NCI-H2081 (cell line): Measurements from ENCODE around the gene EPM2A.
"Not testable (repeated sequence)": the region's sequence is repeated elsewhere in the genome, so short reads cannot be mapped to it uniquely, and the experiment has no call there.

ENCODE experiments used
- DNase-seq, 2 experiments: peaks; one replicate each; lab custom pipeline; 2025; lab: John Stamatoyannopoulos, UW

EPM2A gene

DNA sequence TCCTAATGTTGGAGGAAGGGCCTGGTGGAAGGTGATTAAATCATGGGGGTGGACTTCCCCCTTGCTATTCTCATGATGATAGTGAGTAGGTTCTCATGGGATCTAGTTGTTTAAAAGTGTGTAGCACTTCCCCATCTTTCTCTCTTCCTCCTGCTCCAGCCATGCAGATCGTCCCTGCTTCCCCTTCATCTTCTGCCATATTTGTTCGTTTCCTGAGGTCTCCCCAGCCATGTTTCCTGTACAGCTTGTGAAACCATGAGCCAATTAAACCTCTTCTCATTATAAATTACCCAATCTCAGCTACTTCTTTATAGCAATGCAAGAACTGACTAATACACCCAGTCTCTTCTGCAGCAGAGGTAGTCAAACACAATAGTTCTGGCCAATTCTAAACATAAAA lies 5.4 kb downstream of the EPM2A start:
- no peak for DNase-seq

DNA sequence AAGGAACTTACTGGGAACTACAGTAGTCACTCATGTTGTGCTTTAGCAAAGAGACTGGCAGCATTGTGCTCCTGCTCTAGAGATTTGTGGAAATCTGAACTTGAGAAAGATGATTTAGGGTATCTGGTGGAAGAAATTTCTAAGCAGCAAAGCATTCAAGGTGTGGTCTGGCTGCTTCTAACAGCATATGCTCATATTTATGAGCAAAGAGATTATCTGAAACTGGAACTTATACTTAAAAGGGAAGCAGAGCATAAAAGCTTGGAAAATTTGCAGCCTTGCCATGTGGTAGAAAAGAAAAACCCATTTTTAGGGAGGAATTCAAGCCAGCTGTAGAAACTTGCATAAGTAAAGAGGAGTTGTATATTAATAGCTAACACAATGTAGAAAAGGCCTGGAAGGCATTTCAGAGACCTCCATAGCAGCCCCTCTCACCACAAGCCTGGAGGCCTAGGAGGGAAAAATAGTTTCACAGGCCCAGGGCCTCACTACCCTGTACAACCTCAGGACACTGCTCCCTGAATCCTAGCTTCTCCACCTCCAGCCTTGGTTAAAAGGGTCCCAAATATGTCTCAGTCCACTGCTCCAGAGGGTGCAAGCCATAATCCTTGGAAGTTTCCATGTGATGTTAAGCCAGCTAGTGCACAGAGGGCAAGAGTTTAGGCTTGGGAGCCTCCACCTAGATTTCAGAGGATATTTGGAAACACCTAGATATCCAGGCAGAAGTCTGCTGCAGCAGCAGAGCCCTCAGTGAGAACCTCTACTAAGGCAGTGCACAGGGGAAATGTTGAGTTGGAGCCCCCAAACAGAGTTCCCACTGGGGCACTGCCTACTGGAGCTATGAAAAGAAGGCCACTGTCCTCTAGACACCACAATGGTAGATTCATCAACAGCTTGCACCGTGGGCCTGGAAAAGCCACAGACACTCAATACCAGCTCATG lies 6.6 kb downstream of the EPM2A start:
- DNase-seq: no peak

DNA sequence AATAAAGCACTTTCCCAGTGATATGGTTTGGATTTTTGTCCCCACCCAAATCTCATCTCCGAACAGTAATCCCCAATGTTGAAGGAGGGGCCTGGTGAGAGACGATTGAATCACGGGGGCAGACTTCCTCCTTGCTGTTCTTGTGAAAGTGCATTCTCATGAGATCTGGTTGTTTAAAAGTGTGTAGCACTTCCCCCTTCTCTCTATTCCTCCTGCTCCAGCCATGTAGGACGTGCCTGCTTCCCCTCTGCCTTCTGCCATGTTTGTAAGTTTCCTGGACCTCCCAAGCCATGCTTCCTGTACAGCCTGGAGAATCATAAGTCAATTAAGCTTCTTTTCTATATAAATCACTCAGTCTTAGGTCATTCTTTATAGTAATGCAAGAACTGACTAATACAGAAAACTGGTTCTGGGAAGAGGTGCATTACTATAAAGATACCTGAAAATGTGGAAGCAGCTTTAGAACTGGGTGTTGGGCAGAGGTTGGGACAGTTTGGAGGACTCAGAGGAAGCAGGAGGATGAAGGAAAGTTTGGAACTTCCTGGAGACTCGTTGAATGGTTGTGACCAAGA lies 7.4 kb downstream of the EPM2A start:
- DNase-seq: no peak

DNA sequence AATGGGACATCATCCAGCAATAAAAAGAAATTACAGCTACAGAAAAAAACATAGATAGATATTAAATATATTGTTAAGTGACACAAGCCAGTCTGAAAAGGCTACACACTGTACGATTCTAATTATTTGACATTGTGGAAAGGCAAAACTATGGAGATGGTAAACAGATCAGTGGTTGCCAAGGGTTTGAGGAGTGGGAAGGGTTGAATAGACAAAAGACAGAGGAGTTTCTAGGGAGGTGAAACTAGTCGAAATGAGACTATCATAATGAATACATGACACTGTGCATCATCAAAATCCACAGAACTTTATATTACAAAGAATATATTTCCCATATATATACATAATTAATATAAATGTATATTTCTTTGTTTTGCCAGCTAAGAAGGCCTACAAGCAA lies 9.8 kb downstream of the EPM2A start:
- no peak for DNase-seq

GRCh38 chr6:145723646-145724045 lies 11.7 kb downstream of the EPM2A start:
- no peak for DNase-seq

DNA sequence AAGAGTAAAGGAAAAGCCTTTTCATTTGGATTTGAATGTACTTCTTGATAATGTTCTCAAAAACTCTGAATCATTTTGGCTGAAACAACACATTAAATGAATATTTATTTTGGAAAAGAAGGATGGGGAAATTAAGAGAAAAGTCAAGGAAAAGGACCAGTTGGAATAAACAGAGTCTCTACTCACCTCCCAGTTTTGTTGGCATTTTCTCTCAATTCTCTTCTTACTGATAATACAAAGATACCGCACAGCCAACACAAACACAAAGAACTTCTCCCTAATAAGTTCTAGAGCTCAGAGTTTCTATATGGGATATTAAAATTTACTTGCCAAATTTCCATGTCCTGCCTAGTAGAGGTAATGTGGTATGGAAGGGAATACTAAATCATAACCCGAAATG lies 13.1 kb downstream of the EPM2A start:
- no peak for DNase-seq

GRCh38 chr6:145721144-145721543 lies 14.2 kb downstream of the EPM2A start:
- no peak for DNase-seq

- no peak for DNase-seq
Measured at GRCh38 chr6:145715426-145715825, 19.9 kb downstream of the EPM2A start.

GRCh38 chr6:145714731-145715130 lies 20.6 kb downstream of the EPM2A start:
- DNase-seq: no peak

DNA sequence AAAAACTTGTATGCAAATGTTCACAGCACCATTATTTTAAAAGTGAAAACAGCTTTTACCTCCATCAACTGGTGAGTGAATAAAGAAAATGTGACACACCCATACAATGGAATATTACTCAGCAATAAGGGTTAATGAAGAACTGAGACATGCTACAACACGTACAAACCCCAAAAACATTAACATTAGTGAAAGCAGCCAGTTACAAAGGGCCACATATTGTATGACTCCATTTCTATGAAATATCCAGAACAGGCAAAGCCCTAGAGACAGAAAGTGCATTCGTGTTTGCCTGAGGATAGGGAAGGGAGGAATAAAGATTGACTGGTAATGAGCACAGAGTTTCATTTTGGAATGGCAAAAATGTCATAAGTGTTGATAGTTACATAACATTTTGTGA lies 21.5 kb downstream of the EPM2A start:
- DNase-seq: no peak

DNA sequence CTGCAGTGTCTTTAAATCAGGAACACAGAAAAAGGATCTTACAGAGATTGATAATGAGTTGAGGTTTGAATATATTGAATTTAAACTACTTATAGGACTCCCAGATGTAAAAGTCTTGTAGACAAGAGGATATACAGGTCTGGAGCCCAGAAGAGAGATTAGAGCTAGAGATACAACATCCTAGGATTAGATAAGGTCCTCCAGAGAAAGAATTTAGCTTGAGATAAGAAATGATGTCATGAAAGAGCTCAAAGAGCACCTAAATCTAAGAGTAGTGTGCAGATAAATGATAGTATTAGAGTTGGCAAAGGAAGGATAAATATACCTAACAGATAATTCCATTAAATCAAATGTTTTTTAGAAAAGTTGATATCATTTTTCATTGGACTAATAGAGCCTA lies 23.9 kb downstream of the EPM2A start:
- DNase-seq: no peak

DNA sequence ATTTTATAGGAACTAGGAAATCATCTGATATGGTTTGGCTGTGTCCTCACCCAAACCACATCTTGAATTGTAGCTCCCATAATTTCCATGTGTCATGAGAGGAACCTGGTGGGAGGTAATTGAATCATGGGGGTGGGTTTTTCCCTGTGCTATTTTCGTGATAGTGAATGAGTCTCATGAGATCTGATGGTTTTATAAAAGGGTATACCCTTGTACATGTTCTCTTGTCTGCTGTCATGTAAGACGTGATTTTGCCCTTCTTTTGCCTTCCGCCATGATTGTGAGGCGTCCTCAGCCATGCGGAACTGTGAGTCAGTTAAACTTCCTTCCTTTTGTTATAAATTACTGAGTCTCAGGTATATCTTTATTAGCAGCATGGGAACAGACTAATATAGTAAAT lies 27.9 kb downstream of the EPM2A start:
- DNase-seq: no peak

- DNase-seq: no peak
Measured at GRCh38 chr6:145705561-145705960, 29.8 kb downstream of the EPM2A start.

- DNase-seq: peak in 1 of 2 experiments; percentile 0
Measured at GRCh38 chr6:145704143-145704781, 31.1 kb downstream of the EPM2A start.

- DNase-seq: no peak
Measured at GRCh38 chr6:145699462-145699861, 35.9 kb downstream of the EPM2A start.

DNA sequence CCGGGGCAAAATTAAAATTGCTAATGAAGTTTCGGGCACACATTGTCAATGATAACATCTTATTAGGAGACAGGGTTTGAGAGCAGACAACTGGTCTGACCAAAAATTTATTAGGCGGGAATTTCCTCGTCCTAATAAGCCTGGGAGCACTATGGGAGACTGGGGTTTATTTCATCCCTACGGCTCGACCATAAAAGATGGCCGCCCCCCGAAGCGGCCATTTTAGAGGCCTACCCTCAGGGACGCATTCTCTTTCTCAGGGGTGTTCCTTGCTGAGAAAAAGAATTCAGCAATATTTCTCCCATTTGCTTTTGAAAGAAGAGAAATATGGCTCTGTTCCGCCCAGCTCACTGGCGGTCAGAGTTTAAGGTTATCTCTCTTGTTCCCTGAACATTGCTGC lies 37.9 kb downstream of the EPM2A start:
- not testable (repeated sequence) for DNase-seq

GRCh38 chr6:145694083-145694737 lies 41.1 kb downstream of the EPM2A start:
- DNase-seq: no peak

DNA sequence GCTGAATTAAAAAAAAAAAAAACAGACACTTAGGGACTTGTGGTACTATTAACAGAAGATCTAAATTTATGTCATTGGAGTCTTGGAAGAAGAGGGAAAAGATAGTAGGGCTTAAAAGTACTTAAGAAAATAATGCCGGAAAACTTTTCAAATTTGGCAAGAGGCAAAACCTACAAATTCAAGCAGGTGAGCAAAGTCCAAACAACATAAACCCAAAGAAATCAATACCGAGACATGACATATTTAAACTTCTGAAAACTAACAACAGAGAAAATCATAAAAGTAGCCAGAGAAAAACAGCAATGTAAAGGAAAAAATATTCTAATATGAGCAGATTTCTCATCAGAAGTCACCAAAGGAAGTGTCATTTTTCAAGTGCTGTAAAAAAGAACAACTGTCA lies 44.4 kb downstream of the EPM2A start:
- DNase-seq: no peak

GRCh38 chr6:145689529-145689928 lies 45.8 kb downstream of the EPM2A start:
- DNase-seq: no peak

GRCh38 chr6:145688493-145688905 lies 46.8 kb downstream of the EPM2A start:
- DNase-seq: no peak

DNA sequence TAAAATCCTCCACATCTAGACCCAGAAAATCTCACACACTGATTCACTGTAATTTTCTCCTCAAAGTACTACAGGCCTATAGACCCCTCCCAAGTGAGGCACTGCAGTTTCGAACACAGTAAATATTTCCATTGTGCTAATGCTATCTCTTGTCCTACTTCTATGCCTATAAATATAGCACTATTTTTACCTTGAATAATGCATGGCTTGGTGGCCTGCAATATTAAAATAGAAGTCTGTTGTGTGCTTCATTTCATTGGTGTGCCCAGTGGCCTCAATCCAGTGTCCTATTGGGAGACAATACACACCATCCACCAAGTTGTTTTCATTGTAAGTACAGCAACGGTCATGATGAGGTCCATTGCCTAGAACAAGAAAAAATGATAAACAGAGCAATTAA lies 49.4 kb downstream of the EPM2A start:
- DNase-seq: no peak

- no peak for DNase-seq
Measured at GRCh38 chr6:145681965-145682364, 53.4 kb downstream of the EPM2A start.

GRCh38 chr6:145673504-145673903 lies 61.8 kb downstream of the EPM2A start:
- DNase-seq: no peak
